T-helper 9 cell (primary cell): ENCODE results near the gene GRM7.

Source experiments
- DNase-seq: peaks from one replicate; pipeline ENCODE4 v3.0.0-alpha.2; 2020

Gene GRM7

GRCh38 chr3:7160689-7161088 is 299.8 kb downstream of the GRM7 start:
- DNase-seq: no peak

- DNase-seq: no peak
Measured at GRCh38 chr3:7166460-7166859, 305.5 kb downstream of the GRM7 start.

DNA sequence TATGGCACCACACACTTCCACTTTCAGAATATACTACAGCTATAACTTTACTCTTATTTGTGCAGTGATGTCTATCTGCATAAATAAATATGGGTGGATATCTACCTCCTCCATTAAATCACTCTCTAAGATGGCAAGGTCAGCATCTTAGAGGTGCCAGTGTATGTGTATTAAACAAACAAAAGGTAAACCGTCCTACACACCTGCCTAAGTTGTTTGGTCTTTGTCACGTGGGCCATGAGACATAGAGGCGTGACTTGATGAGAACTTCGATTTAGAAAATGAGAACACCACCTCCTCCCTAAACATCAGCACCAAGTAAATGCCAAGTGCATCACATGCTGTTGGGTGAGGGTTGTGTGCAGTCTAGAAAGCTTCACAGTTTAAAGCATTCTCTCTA is 310.6 kb downstream of the GRM7 start:
- no peak for DNase-seq

DNA sequence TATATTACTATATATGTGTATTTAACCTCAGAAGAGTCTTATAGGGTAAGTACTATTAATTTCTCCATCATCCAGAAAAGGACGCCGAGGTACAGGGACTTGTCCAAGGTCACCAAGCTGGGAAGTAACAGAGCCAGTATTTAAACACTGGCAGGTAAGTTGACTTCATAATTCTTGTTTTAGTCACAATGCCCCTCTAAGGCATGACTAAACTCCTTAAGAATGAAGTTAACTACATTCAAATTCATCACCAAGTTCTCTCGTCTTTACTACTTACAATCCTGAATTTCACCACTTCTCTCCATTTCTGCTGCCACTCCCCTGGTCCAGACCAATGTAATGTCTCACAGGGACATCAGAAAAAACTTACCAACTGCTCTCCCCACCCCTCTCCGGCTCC is 312.1 kb downstream of the GRM7 start:
- DNase-seq: no peak

- no peak for DNase-seq
Measured at GRCh38 chr3:7188551-7188950, 327.6 kb downstream of the GRM7 start.

DNA sequence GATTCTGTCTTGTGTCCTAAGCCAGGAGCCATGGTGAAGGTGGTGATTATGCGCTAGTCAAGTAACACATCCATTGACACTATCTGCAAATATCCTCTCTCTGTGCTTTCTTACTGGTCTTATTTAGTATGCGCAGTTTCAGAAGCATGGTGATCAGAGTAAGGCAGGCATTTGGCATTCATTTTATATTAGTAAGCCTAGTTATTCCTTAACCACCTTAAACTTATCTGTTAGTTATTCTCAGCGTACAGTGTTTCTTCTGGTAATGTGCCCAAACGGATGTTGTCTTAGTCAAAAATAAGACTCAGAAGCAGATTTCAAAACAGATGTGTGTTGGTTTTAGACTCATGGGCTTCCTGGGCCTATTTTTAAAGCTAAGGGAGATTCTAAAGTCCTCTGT is 329.2 kb downstream of the GRM7 start:
- no peak for DNase-seq

DNA sequence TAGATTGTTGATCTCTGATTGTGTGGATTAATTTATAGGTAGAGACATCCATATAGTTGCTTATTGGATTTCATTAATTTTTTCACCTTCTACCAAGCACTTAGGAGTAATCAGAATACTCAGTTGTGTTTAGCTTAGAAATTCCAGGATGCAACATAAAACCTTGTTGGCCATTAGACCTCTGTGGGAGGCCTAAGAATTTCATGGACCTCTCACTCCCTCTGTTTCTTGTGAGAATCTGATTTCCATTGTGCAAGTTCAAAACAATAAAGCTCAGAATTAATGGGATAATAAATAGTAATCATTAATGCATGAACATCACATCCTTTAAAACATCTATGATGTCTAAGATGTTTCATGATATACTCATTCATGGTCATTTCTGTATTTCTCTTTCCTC is 332.4 kb downstream of the GRM7 start:
- DNase-seq: no peak

DNA sequence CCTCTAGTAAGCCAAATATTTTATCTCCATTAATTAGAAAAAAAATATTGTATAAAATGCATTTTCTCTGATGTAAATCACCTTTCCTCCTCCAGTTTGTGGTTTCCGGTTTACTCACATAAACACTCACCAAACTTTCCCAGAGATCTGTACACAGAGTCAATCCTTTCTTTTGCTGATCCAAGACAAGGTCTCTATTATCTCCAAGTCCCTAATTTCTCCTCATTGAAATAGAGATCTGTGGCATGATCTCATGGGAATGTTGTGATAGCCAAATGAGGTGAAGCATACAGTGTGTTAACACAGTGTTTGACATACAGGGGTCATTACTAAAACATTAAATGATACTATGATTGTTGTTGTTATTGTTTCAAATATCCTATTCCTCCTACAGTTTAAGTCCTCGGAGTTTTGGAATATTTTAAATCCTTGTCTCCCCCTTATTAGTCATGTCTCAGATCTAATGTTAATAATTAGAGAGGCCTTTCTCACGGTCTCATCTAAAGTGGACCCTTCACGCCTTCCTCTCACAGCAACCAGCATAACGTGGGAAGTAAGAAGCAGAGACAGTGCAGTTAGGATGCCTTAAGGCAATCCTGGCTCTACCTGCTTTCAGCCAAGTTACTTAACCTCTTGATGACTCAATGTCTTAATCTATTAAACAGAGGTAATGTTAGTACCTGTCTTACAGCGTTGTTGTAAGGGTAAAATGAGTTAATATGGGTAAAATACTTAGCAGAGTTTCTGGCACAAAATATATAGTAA is 333.3 kb downstream of the GRM7 start:
- DNase-seq: no peak

DNA sequence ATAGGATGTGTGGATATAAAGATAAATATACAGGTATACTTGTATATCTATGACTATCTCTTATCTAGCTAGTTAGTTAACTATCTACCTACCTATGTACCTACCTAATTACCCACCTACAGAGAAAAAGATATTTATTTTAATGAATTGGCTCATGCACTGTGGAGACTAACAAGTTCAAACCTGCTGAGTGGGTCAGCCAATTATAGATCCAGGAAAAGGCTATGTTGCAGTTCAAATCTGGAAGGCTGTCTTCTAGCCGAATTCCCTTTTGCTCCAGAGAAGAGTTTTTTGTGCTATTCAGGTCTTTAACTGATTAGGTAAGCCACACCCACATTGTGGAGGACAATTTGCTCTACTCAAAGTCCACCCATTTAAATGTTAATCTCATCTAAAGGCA is 335.0 kb downstream of the GRM7 start:
- DNase-seq: no peak

DNA sequence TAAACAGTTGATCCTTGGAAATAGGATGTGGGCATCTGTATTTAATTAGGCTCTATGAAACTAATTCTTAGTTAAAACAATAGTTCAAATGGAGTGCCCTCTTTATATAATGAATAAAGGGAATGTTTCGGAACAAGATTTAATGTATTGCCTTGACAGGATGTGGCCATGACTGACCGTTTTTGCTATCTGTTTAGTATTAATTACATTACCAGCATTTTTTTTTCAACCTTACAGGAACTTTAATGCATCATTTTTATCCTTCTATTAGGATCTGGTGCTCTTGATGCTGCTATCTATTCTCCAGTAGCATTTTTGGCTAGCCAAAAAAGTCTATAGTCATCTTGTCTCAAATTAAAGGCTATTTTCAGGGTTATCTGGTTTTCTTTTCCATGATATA is 340.9 kb downstream of the GRM7 start:
- DNase-seq: no peak

DNA sequence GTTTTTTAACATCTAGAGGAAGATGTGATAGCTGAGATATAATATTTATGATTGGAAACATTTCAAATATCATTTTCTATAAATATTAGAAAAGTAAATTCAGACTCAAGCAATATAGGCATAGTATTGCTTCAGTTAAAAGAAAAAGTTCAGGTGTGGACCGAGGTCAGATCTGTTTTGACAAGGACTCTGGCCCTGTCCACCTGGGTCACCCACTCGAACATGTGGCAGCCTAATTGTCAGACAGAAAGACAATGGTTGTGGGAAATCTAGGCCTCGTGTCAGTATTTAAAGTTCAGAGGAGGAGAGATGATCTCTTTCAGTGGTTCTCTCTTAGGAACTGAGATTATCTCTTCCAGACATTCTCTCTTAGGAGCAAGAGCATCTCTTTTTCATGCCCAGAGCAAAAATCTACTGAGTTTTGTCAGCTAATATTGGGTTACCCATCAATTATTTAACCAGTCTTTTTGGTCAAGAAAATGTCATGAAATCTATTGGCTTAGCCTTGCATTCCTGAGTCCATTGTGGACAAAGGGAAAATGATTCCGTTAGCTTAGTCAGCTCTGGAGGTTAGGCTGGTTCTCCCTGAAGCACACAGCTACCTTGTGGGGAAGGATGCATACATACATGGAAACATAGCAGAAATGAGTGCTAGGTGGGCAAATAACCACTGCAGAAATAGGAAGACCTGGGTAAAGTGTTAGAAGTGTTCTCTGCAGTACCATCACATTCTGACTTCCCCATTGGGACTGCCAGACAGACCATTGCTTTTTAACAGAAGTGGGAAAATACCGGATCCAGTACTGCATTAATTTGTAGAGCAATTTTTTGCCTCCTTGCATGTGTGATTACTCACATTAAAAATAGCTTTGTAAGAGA is 343.3 kb downstream of the GRM7 start:
- no peak for DNase-seq

DNA sequence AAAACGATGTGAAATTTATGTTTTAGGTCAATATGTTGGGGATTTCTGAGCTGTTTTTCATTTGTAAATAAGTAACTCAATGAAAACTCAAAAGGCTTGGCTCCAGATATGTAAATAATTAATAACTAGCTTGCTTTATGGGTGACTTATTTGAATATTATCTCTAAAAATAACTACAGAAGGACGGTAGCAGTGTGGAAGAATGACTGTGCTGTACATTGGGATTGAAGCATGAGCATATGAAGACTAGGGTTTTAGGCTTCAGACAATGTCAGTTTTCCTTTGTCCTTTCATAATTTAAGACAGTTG is 343.9 kb downstream of the GRM7 start:
- no peak for DNase-seq

DNA sequence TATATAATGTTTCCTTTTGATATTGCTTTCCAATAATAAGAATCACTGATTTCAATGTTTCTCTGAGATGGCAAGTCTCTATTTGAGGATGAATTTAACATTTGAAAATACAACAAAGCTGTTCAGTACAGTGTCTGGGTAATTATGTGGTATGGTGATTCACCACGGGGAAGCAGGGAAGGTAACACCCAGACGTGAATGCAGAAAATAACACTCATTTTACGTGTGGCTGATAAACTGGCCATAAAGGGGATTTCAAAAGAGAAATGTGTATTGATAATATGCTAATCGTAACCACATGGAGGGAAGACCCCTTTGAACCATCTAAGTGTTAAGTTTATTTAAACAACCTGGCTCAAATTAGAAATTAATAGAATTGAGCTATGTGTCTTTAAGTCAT is 344.6 kb downstream of the GRM7 start:
- no peak for DNase-seq

DNA sequence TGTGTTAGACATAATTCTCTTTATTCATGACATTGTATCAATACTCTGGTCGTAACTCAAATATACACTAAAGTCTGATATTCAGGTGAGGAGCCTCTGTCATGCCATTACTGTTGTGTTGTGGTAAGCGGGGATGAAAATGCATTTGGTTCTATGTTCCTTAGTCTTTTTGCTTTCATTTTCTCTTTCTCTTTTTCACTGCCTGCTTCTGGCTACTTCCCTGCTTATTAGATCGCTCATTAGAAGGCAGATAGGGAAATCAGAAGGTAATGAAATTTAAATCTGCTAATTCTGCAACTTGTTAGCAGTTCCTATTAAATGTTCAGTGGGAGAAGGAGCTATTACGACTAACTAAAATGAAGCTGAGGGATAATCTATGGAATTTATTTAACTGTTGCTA is 345.0 kb downstream of the GRM7 start:
- DNase-seq: no peak

- DNase-seq: no peak
Measured at GRCh38 chr3:7207125-7207524, 346.2 kb downstream of the GRM7 start.

DNA sequence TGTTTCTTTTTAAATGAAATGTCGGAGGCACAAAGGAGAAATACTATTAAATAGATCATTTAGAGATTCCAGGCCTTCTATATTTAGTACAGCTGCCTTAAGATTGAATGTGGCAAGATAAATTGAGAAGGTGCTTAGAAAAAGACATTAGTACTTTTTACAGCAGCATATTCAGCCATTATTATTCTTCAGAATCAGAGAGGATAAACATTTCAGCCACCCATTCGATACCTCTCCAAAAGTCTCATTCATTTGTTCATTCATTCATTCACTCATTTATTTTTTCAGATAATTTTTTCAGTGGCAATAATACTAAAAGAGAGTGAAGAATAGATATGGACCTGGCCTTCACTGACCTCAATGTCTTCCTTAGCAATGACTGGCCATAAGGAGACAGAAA is 347.0 kb downstream of the GRM7 start:
- no peak for DNase-seq

DNA sequence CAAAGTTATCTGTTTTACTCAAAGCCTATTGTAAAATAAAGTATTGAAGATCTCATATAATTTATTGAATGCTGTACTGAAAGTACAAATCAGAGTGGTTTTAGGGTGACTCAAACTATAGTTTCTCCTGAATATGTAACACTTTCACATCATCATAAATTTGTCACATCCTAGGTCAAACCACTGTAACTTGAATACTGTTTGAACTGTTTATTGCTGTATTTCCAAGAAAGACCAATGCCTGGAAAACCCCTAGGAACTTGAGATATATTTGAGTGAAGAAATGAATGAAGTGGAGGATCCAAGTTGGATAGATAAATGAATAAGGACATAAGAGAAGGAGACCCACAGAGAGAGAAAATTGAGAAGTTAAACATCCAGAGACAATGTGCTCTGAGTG is 348.2 kb downstream of the GRM7 start:
- DNase-seq: no peak

DNA sequence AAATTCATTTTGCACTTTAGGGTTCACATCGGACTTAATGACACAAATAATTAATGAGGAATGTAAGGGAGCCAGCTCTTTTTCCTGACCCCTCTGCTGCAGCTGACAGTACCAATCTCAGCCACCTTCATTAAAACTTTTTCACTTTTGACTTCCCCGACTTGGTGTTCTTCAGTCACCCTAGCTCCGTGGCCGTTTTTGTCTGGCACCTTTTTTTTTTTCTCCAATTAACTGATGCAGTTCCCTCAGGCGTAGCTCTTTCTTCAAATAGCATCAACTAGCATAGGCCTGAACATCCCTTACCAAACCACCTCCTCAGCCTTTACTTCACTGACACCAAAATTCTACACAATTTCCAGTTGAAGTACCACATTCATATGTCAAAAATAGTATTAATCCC is 350.8 kb downstream of the GRM7 start:
- DNase-seq: no peak

- DNase-seq: no peak
Measured at GRCh38 chr3:7215706-7216105, 354.8 kb downstream of the GRM7 start.

DNA sequence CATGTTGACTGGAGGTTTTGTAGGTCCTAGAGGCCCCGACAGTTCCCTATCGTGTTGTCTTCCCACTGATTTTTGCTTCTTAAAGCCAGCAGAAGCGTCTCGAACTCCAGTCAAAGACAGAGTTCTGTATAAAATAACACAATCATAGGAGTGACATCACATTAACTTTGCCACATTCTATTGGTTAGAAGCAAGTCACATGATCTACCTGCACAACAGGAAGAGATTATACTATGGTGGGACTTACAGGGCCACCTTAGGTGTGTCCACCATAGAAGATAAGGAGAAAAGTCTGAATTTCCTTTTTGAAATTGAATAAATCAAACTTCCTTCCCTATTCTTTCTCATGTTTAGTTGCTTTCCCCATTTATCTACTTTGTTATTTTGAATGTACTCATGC is 365.5 kb downstream of the GRM7 start:
- no peak for DNase-seq

- no peak for DNase-seq
Measured at GRCh38 chr3:7238565-7239295, 377.8 kb downstream of the GRM7 start.

DNA sequence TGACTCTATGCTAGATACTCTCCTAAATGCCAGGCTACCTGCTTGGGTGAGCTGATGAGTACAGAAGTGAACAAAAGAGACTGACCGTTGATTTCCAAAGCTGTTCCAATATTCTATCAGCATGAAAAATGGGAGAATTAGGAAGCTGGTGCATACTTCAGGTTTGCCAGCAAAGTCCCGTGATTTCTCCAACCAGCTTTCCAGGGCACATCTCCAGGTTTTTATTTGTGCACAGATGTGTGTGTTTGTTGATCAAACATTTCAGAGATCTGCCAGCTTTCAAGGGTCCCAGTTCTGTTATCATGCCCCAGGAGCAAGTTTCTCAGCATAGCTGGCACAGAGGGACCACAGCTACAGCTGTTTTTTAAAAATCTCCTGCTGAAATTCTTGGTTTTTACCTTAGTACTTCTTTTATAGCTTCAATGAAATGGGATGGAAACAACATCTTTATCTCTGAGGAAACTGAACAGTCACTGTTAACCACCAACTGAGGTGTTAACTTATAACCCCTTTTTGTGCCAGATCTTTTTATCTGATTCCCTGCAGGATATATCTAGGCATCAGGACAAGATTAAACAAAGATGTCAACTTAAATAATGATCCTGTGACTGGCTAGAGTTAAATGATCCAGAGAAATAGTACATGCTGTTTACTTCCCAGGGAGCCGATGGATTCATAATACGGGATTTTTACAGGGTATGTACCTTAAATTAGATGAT is 380.8 kb downstream of the GRM7 start:
- DNase-seq: no peak

- DNase-seq: no peak
Measured at GRCh38 chr3:7242303-7242635, 381.4 kb downstream of the GRM7 start.
